Astrocyte of the spinal cord (primary cell): Measurements from ENCODE around the gene FBN1.

Experiments
- DNase-seq: peaks from one replicate; pipeline ENCODE4 v3.0.0; 2011; ENCODE audit warnings: low read depth, low spot score
- H3K4me3 ChIP-seq: 2 replicates; pipeline ENCODE4 v1.5.1; 2011; ENCODE audit warnings: low read depth, mild to moderate bottlenecking, low read length, moderate library complexity
- CTCF ChIP-seq: IDR thresholded peaks from 2 replicates; pipeline ENCODE4 v1.5.1; 2012; ENCODE audit warnings: low read depth, mild to moderate bottlenecking, low read length, inconsistent platforms
- in situ Hi-C: cut with HindIII; loops from 2 replicates; pipeline ENCODE4 v1.10.0; 2017; ENCODE audit warnings: low sequenced_read_pairs

Gene FBN1

DNA sequence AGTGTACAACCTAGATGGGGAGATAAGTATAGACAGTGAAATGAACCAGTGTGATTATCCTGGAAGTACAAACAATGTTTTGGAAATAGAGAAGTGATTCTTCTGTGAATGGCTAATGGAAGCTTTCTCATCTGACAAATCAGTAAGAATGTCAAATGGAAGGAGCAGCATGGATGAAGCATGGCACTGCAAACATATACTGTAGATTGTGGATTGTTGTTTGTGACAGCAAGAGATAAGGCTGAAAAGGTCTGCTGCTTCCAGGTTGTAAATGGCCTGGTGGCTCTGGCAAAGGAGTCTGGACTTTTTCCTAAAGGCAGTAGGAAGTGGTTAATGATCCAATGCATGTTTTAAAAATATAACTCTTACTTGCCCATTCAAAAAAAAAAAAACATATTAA, 71.3 kb downstream of the FBN1 start:
- H3K4me3 ChIP-seq, result no peak overlapping the region
- DNase-seq, result no peak
- TF ChIP-seq CTCF, result no peak
- in situ Hi-C loops, result no loop called here

DNA sequence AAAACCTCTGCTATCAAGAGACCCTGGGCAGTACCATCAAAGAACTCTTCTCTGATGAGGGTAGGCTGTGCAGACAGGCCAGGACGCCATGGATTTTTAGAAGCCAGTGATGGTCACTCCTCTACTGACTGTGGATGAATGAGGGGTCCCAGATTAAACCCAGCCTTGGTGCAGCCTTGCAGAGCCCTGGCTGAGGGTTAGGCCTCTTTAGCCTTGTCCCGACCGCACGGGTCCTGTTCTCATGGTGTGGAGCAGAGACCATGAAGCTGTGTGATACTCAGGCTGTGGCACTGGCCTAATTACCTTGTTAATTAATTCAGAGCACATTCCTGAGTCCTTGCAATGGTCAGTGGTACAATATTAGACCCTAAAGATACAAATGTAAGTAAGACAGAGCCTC, 71.7 kb downstream of the FBN1 start:
- no peak for DNase-seq
- H3K4me3 ChIP-seq, result no peak overlapping the region
- no peak for TF ChIP-seq CTCF
- in situ Hi-C loops, result no loop called here

- TF ChIP-seq CTCF, result no peak
- DNase-seq, result no peak
- H3K4me3 ChIP-seq, result no peak overlapping the region
- in situ Hi-C loops, result no loop called here
Measured at GRCh38 chr15:48572823-48573222, 72.7 kb downstream of the FBN1 start.

GRCh38 chr15:48571510-48571909, 74.0 kb downstream of the FBN1 start:
- in situ Hi-C loops, result no loop called here
- DNase-seq, result no peak
- no peak for TF ChIP-seq CTCF
- H3K4me3 ChIP-seq, result no peak overlapping the region

- TF ChIP-seq CTCF, result no peak
- no peak for DNase-seq
- in situ Hi-C loops, result no loop called here
- H3K4me3 ChIP-seq, result no peak overlapping the region
Measured at GRCh38 chr15:48570822-48571221, 74.7 kb downstream of the FBN1 start.

- TF ChIP-seq CTCF, result no peak
- no peak for DNase-seq
- in situ Hi-C loops, result no loop called here
- H3K4me3 ChIP-seq, result no peak overlapping the region
Measured at GRCh38 chr15:48569591-48570302, 75.8 kb downstream of the FBN1 start.
